Measurements from ENCODE around the gene WDR90.

Gene WDR90

DNA sequence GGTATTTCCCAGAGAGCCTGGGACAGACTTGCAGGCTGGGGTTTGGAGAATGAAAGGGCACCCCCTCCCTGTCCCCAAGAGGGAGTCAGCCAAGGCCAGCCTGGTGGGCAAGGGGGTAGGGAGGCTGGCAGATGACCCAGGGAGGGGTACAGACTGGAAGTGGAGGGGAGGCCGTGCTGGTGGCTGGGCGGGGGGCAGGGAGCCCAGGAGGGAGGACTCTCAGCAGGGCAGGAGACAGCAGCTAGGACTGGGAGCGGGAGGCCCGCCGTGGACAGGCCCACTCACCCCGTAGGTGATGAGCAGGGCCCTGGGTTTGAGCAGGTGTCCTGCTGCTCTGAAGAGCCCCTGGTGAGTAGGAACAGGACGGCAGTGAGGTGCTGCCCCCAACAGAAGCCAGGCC lies 14.2 kb upstream of the WDR90 start:
- no peaks in the 10 kb centered on the region for H3K36me3 ChIP-seq (ENCODE audit: control insufficient read depth, insufficient read depth, low read length)
- peaks cover 3% of the 10 kb centered on the region for H3K27me3 ChIP-seq (ENCODE audit: control insufficient read depth, insufficient read depth, low read length)
- H3K9ac ChIP-seq, result no peak overlapping the region
- no peaks in the 10 kb centered on the region for H3K9me3 ChIP-seq (ENCODE audit: control insufficient read depth, low read length)
- TF ChIP-seq, protein P1, sequence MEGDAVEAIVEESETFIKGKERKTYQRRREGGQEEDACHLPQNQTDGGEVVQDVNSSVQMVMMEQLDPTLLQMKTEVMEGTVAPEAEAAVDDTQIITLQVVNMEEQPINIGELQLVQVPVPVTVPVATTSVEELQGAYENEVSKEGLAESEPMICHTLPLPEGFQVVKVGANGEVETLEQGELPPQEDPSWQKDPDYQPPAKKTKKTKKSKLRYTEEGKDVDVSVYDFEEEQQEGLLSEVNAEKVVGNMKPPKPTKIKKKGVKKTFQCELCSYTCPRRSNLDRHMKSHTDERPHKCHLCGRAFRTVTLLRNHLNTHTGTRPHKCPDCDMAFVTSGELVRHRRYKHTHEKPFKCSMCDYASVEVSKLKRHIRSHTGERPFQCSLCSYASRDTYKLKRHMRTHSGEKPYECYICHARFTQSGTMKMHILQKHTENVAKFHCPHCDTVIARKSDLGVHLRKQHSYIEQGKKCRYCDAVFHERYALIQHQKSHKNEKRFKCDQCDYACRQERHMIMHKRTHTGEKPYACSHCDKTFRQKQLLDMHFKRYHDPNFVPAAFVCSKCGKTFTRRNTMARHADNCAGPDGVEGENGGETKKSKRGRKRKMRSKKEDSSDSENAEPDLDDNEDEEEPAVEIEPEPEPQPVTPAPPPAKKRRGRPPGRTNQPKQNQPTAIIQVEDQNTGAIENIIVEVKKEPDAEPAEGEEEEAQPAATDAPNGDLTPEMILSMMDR (IDR thresholded peaks at IDR 0.05), result no peak
- peak overlapping the region; percentile 100 for H3K4me2 ChIP-seq (ENCODE audit: low read length)
- H3K79me2 ChIP-seq, result no peaks in the 10 kb centered on the region
- no peak overlapping the region for H2AFZ ChIP-seq
- no peak overlapping the region for H3K27ac ChIP-seq
- peaks cover 2% of the 10 kb centered on the region for H3K4me1 ChIP-seq
- H3K4me3 ChIP-seq (ENCODE audit: low read depth, low read length), result peak overlapping the region; percentile 100

DNA sequence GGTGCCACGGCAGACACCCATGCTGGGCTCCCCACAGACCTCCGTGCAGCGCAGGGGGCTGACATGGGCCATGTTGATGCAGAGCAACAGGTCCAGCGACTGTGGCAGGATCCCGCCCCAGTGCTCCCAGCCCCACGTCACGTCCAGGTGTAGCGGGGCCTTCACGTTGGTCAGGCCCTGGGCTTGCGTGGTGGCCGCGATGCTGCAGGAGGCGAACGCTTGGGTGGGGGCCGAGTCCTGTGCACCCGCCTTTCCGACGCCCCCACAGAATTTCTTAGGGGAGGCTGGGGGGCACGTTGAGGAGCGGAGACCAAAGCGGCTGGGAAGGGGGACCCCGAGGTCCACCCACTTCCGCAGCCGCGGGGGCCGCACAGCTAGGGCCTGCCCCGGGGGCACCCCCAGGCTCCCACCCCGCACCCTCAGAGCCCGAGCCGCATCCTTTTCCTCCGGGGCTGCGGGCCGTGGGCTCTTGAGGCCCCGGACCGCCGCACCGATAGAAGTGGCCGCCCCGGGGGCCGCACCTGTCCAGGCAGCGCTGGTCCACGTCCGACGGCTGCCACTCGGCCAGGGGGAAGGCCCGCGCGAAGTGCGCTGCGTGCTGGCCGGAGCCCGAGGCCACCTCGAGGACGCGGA lies 13.5 kb upstream of the WDR90 start:
- Histone ChIP-seq H3K27ac (peak overlapping the region; percentile 91), H3K9ac (peak overlapping the region; percentile 47)

DNA sequence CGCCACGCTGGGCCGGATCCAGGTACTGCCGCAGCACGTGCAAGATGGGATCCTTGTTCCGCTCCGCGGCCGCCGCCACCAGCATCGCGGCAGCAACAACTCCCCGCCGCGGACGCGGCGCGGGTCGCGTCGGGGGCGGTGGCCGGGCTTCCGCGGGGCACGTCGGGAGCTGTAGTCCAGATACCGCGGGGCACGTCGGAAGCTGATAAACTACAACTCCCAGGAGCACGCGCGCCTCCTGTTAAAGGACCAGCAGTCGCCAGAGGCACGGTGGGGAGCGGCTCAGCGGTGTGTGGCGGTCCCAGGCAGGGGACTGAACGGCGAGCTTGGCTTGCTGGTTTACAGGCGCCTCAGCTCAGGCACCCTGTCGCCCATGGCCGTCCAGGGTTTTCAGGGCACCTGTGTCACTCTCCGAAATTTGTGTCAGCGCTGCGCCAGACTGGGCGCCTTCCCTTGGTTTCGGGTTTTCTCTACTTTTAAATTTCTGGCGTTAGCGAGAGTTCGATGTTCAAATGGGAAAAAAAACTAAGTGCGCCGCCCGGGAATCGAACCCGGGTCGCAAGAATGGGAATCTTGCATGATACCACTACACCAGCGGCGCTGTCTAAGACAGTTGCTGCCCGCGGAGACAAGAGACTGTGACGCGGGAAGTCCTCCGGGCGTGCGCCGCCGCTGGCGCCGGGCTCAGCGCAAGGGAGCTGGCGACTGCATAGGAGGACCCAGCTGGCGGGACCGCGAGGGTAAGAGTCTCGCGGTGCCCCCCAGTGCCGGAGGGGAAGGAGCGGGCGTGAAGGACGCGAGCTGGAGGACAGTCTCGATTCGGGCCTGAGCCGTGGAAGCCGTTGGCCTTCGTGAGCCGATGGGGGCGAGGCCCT lies 12.7 kb upstream of the WDR90 start, which contains the start of gene METTL26:
TSS of gene METTL26 (minus strand) at position 100 of the 875 bp plus-strand sequence. CDS start at position 85, 15 bp downstream.
- Histone ChIP-seq H3K9ac (peak within 1 kb of the TSS; percentile 47), H3K36me3 (ENCODE audit: control insufficient read depth, insufficient read depth, low read length) (no peaks in the 10 kb centered on the region), H3K27me3 (ENCODE audit: control insufficient read depth, insufficient read depth, low read length) (peaks cover 3% of the 10 kb centered on the region), H3K27ac (peak within 1 kb of the TSS; percentile 91), H3K4me2 (ENCODE audit: low read length) (peak within 1 kb of the TSS; percentile 100), H3K4me3 (ENCODE audit: low read depth, low read length) (peak within 1 kb of the TSS; percentile 100), H3K4me1 (peaks cover 2% of the 10 kb centered on the region), H2AFZ (peak within 1 kb of the TSS; percentile 94), H3K79me2 (no peaks in the 10 kb centered on the region), H3K9me3 (ENCODE audit: control insufficient read depth, low read length) (no peaks in the 10 kb centered on the region)
- TF ChIP-seq, protein P1 (IDR thresholded peaks at IDR 0.05), result peak; percentile 6

More for the DNA sequence above, 13.5 kb upstream of the WDR90 start:
- Histone ChIP-seq H2AFZ (peak overlapping the region; percentile 94), H3K4me3 (ENCODE audit: low read depth, low read length) (peak overlapping the region; percentile 100), H3K36me3 (ENCODE audit: control insufficient read depth, insufficient read depth, low read length) (no peaks in the 10 kb centered on the region), H3K27me3 (ENCODE audit: control insufficient read depth, insufficient read depth, low read length) (peaks cover 3% of the 10 kb centered on the region), H3K9me3 (ENCODE audit: control insufficient read depth, low read length) (no peaks in the 10 kb centered on the region), H3K4me2 (ENCODE audit: low read length) (peak overlapping the region; percentile 100), H3K4me1 (peaks cover 2% of the 10 kb centered on the region), H3K79me2 (no peaks in the 10 kb centered on the region)
- TF ChIP-seq, protein P1 (IDR thresholded peaks at IDR 0.05), result no peak

DNA sequence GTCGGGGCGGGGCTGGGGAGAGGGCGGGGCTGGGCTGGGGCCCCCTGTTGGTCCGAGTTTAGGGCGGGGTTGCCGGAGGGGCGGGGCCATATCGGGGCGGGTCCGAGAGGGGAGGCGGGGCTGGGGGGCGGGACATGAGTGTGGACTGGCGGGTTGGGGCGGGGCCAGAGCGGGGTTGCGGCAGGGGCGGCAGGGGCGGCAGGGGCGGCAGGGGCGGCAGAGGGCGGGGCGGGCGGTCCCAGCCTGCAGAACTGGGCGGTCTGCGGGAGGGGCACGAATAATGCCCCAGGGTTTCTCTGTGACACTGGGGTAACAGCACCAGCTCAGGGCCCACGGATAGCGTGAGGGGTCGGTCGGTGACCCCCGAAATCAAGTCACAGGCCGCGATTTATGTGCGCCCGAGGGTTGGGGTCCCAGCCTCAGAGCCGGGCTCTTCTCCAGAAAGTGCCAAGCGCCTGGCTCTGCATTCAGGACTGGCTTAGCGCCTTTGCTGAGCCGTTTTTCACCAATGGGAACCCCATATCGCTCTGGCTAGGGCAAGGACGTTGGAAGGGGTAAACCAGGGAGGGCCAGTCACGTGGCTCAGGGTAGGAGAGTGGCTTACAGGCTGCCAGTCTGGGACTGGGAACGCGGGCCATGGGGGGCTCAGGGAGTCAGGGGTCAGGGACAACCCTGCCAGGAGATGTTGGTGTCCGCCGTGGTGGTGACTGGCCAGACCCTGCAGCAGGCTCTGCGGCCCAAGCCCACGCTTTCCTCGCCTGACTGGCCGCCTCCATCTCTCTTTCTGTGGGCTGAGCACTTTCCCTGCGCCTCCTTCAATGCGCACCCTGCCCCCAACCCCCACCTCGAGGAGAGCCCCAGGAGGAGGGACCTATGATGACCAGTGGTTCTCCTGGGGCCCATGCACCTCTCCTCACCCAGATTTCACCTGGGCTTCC lies 11.8 kb upstream of the WDR90 start:
- Histone ChIP-seq H3K27me3 (ENCODE audit: control insufficient read depth, insufficient read depth, low read length) (peaks cover 3% of the 10 kb centered on the region), H3K4me3 (ENCODE audit: low read depth, low read length) (peak overlapping the region; percentile 100), H3K79me2 (no peaks in the 10 kb centered on the region), H3K4me2 (ENCODE audit: low read length) (peak overlapping the region; percentile 100), H3K27ac (peak overlapping the region; percentile 91), H2AFZ (peak overlapping the region; percentile 76), H3K9ac (no peak overlapping the region), H3K36me3 (ENCODE audit: control insufficient read depth, insufficient read depth, low read length) (no peaks in the 10 kb centered on the region), H3K4me1 (peaks cover 2% of the 10 kb centered on the region), H3K9me3 (ENCODE audit: control insufficient read depth, low read length) (no peaks in the 10 kb centered on the region)
- TF ChIP-seq, protein P1 (IDR thresholded peaks at IDR 0.05), result no peak
